ENCODE results near the gene DRAP1. TPM values are rescaled to one million over a fixed set of nuclear protein-coding genes. Genes with fewer than 3 reads are reported as not detected.
A peak's percentile ranks its signal among the peaks of the same experiment; 100 is the strongest.

The DRAP1 gene
- total RNA-seq, 1 donor from 2014 or later, result 225 TPM

GRCh38 chr11:65927904-65928397 lies 8.7 kb downstream of the DRAP1 start:
- no peak for TF ChIP-seq CTCF (conservative IDR thresholded peaks at IDR 0.05; ENCODE audit: low read depth, low read length)
- DNase-seq (ENCODE audit: low read depth), result no peak
- H3K4me3 ChIP-seq (ENCODE audit: low read depth, low read length), result no peak overlapping the region

GRCh38 chr11:65928667-65929066 lies 9.4 kb downstream of the DRAP1 start:
- no peak for DNase-seq (ENCODE audit: low read depth)
- no peak for TF ChIP-seq CTCF (conservative IDR thresholded peaks at IDR 0.05; ENCODE audit: low read depth, low read length)
- no peak overlapping the region for H3K4me3 ChIP-seq (ENCODE audit: low read depth, low read length)

- no peak overlapping the region for H3K4me3 ChIP-seq (ENCODE audit: low read depth, low read length)
- no peak for DNase-seq (ENCODE audit: low read depth)
- peak; percentile 9 for TF ChIP-seq CTCF (conservative IDR thresholded peaks at IDR 0.05; ENCODE audit: low read depth, low read length)
Observed at GRCh38 chr11:65931773-65932557, 12.7 kb downstream of the DRAP1 start.

- no peak for DNase-seq (ENCODE audit: low read depth)
- H3K4me3 ChIP-seq (ENCODE audit: low read depth, low read length), result no peak overlapping the region
- no peak for TF ChIP-seq CTCF (conservative IDR thresholded peaks at IDR 0.05; ENCODE audit: low read depth, low read length)
Observed at GRCh38 chr11:65932558-65932919, 13.3 kb downstream of the DRAP1 start.

- no peak for DNase-seq (ENCODE audit: low read depth)
- no peak for TF ChIP-seq CTCF (conservative IDR thresholded peaks at IDR 0.05; ENCODE audit: low read depth, low read length)
Observed at GRCh38 chr11:65934014-65934413, 14.8 kb downstream of the DRAP1 start.

GRCh38 chr11:65937766-65938165 lies 18.5 kb downstream of the DRAP1 start:
- TF ChIP-seq CTCF (conservative IDR thresholded peaks at IDR 0.05; ENCODE audit: low read depth, low read length), result no peak
- DNase-seq (ENCODE audit: low read depth), result no peak
- H3K4me3 ChIP-seq (ENCODE audit: low read depth, low read length), result no peak overlapping the region

More at GRCh38 chr11:65934014-65934413, 14.8 kb downstream of the DRAP1 start:
- H3K4me3 ChIP-seq (ENCODE audit: low read depth, low read length), result no peak overlapping the region

Data from epithelial cell of proximal tubule (primary cell).